GM21423 (cell line): ENCODE results near the gene PAK1.

Experiments
- ATAC-seq: cut with Tn5 transposase; IDR thresholded peaks from one replicate; pipeline ENCODE4 v1.9.1; 2021; ENCODE audit warnings: mild to moderate bottlenecking, moderate library complexity; ENCODE audit not compliant: unreplicated experiment

Gene PAK1

GRCh38 chr11:77375107-77375506, 98.8 kb downstream of the PAK1 start:
- ATAC-seq = no peak

- ATAC-seq = no peak
These were observed 99.3 kb downstream of the PAK1 start for GRCh38 chr11:77374611-77375031.

- ATAC-seq = no peak
These were observed 99.8 kb downstream of the PAK1 start for GRCh38 chr11:77374108-77374507.

GRCh38 chr11:77372726-77373125, 101.2 kb downstream of the PAK1 start:
- no peak for ATAC-seq

- no peak for ATAC-seq
These were observed 102.2 kb downstream of the PAK1 start for GRCh38 chr11:77371646-77372045.

- ATAC-seq = no peak
These were observed 103.7 kb downstream of the PAK1 start for GRCh38 chr11:77370217-77370616.

- ATAC-seq = no peak
These were observed 112.7 kb downstream of the PAK1 start for GRCh38 chr11:77361184-77361583.

- ATAC-seq = no peak
These were observed 114.4 kb downstream of the PAK1 start for GRCh38 chr11:77359481-77359880.

- no peak for ATAC-seq
These were observed 120.8 kb downstream of the PAK1 start for GRCh38 chr11:77353131-77353530.

GRCh38 chr11:77351281-77351886, 122.5 kb downstream of the PAK1 start:
- no peak for ATAC-seq

GRCh38 chr11:77347948-77348347, 125.9 kb downstream of the PAK1 start:
- no peak for ATAC-seq

- no peak for ATAC-seq
These were observed 126.8 kb downstream of the PAK1 start for GRCh38 chr11:77346906-77347603.

GRCh38 chr11:77345621-77346020, 128.3 kb downstream of the PAK1 start:
- ATAC-seq = no peak

- no peak for ATAC-seq
These were observed 133.4 kb downstream of the PAK1 start for GRCh38 chr11:77340501-77340900.

GRCh38 chr11:77332259-77332658, 141.6 kb downstream of the PAK1 start:
- ATAC-seq = no peak

- no peak for ATAC-seq
These were observed 148.7 kb downstream of the PAK1 start for GRCh38 chr11:77325159-77325558.

GRCh38 chr11:77324508-77324907, 149.4 kb downstream of the PAK1 start:
- ATAC-seq = no peak

GRCh38 chr11:77322926-77323590, 150.8 kb downstream of the PAK1 start:
- no peak for ATAC-seq

GRCh38 chr11:77322506-77322905, 151.4 kb downstream of the PAK1 start:
- ATAC-seq = no peak

- ATAC-seq = no peak
These were observed 153.5 kb downstream of the PAK1 start for GRCh38 chr11:77320351-77320750.

GRCh38 chr11:77318600-77318999, 155.3 kb downstream of the PAK1 start:
- no peak for ATAC-seq

- no peak for ATAC-seq
These were observed 157.1 kb downstream of the PAK1 start for GRCh38 chr11:77316733-77317342.
